Kasumi-1 (cell line): ENCODE results near the gene C2CD4A.

Experiments
- DNase-seq, 2 experiments: peaks; one replicate each; lab custom pipeline; 2025; lab: John Stamatoyannopoulos, UW

Gene C2CD4A

GRCh38 chr15:62103431-62103830 is 36.7 kb downstream of the C2CD4A start:
- DNase-seq: no peak

- DNase-seq: no peak
These were observed 37.6 kb downstream of the C2CD4A start for GRCh38 chr15:62104401-62104800.

- DNase-seq: no peak
These were observed 38.1 kb downstream of the C2CD4A start for GRCh38 chr15:62104846-62105245.

- no peak for DNase-seq
These were observed 38.5 kb downstream of the C2CD4A start for GRCh38 chr15:62105266-62105665.

- no peak for DNase-seq
These were observed 39.3 kb downstream of the C2CD4A start for GRCh38 chr15:62106096-62106495.

- DNase-seq: no peak
These were observed 40.9 kb downstream of the C2CD4A start for GRCh38 chr15:62107571-62108121.

GRCh38 chr15:62108411-62108810 is 41.6 kb downstream of the C2CD4A start:
- no peak for DNase-seq

GRCh38 chr15:62109437-62109836 is 42.7 kb downstream of the C2CD4A start:
- no peak for DNase-seq

GRCh38 chr15:62109982-62110851 is 43.4 kb downstream of the C2CD4A start:
- no peak for DNase-seq

GRCh38 chr15:62112081-62112480 is 45.3 kb downstream of the C2CD4A start:
- no peak for DNase-seq

- DNase-seq: no peak
These were observed 46.1 kb downstream of the C2CD4A start for GRCh38 chr15:62112616-62113593.

- DNase-seq: no peak
These were observed 49.1 kb downstream of the C2CD4A start for GRCh38 chr15:62115847-62116246.

GRCh38 chr15:62118520-62119226 is 51.9 kb downstream of the C2CD4A start:
- no peak for DNase-seq

- peak; percentile 1 for DNase-seq
These were observed 52.6 kb downstream of the C2CD4A start for GRCh38 chr15:62119227-62119864.

GRCh38 chr15:62119874-62120273 is 53.1 kb downstream of the C2CD4A start:
- no peak for DNase-seq
